Stimulated activated CD4-positive, alpha-beta T cell treated with anti-CD3 and anti-CD28 coated beads, Interleukin-1b, Interleukin-23, amount 100 ng/mL, for 4 hours (primary cell): Measurements from ENCODE around the gene APOBEC3B.
"Not testable (repeated sequence)": the region's sequence is repeated elsewhere in the genome, so short reads cannot be mapped to it uniquely, and the experiment has no call there.

Experiments used
- DNase-seq, 2 donors: peaks; one replicate each; pipeline ENCODE4 v3.0.0-alpha.2; 2020; ENCODE audit warnings: low read depth in 2 of 2

The APOBEC3B gene

GRCh38 chr22:38967451-38968450, 14.4 kb upstream of the APOBEC3B start:
- DNase-seq = no peak

- DNase-seq = no peak
Measured at GRCh38 chr22:38968801-38969200, 13.3 kb upstream of the APOBEC3B start.

GRCh38 chr22:38970551-38970950, 11.6 kb upstream of the APOBEC3B start:
- DNase-seq = no peak

- DNase-seq = no peak
Measured at GRCh38 chr22:38971202-38971601, 10.9 kb upstream of the APOBEC3B start.

DNA sequence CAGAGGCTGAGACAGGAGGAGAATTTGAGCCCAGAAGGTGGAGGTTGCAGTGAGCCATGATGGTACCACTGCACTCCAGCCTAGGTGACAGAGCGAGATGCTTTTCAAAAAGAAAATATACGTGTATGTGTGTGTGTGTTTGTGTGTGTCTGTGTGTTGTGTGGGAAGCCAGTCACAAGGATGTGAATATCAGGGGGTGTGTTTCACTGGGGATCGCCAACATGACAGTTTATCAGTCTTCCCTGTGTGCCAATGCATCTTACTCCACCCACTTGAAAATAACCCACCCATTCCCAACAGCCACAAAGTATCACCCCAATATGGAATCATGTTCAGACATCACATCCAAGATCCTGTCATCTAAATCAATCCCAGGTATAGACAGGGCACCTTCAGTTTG, 10.4 kb upstream of the APOBEC3B start:
- no peak for DNase-seq

GRCh38 chr22:38972558-38972957, 9.6 kb upstream of the APOBEC3B start:
- DNase-seq = no peak

DNA sequence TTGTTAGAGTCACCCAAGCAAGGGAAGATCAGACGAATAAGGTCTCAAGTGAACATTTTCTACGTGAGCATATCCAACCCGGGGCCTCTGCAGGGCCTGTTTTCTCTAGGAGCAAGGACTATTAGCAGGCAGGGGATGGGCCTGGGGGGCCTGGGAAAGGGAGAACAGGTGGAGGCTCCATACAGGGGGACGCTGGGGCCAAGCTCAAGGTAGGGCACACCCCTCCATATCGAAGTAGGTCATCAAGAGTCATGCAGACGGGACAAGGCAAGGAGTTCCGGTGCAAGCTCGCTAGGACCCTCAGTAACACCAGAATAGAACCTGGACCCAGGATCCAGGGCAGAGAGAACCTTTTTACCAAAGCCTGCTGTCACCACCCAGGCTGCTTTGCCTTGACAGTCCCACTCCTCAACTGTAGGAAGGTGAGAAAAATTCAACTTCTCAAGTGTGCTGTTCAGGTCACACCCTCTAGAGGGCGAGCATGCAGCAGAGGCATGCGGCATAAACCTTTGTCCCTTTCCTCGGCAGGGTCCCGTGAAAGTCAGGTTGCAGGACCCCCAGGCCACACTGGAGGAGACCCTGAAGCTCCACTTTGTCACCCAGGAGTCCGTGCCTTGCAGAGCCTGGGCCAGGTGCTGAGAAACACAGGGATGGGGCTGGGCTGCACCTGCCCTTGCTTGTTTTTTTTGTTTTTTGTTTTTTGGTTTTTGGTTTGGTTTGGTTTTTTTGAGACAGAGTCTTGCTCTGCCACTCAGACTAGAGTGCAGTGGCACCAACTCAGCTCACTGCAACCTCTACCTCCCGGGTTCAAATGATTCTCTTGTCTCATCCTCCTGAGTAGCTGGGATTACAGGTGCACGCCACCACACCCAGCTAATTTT, 8.6 kb upstream of the APOBEC3B start:
- peak; percentile 44 to 59 for DNase-seq

DNA sequence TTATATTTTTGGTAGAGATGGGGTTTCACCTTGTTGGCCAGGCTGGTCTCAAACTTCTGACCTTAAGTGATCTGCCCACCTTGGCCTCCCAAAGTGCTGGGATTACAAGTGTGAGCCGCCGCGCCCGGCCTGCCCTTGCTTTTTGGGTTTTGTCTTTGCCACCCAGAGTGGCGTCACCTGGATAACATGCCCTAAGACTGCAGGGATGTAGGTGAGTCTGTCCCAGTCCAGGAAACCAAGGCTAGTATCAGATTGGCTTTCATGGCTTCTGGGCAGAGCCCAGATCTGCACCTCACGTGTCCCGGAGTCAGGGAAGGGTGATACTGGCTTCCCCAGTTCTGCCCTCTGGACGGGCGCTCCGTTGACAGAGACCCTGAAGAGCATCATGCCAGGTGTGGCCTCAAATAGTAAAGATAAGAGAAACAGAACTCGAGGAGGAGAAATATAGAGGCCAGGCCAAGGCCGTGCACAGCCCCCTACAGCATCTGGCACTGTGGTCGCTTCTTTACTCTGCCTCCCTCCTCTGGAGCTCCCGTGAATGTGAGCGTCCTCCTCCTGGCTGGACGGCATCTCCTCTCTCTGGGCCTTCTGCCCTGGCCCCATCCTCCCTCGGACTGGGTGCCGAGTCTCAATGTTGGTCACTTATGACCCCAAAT, 7.8 kb upstream of the APOBEC3B start:
- no peak for DNase-seq

DNA sequence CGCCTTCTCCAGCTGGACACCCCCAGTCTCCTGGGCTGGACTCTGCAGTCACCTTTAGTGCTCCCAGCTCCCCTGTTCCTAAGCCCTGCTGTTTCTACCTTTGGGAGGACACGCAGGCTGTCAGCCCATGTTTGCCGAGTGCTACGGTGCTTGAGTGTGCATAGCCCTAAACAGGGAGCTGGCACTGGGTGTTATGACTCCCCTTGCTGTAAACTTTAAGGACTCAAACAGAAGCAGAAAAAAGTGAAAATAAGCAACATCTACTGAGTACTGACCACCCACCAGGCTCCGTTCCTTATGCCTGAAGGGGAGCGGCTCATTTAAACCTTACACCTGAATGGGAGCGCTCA, 7.3 kb upstream of the APOBEC3B start:
- no peak for DNase-seq

DNA sequence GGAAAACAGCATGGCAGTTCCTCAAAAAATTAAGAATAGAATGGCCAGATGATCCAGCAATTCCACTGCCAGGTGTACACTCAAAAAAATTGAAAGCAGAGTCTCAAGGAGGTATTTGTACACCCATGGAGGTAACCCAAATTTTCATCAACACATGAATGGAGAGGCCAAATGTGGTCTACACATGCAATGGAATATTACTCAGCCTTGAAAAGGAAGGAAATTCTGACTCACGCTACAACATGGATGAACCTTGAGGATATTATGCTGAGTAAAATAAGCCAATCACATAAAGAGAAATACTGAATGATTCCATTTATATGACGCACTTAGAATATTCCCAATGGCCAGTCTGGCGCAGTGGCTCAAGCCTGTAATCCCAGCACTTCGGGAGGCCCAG, 4.9 kb upstream of the APOBEC3B start:
- not testable (repeated sequence) for DNase-seq

DNA sequence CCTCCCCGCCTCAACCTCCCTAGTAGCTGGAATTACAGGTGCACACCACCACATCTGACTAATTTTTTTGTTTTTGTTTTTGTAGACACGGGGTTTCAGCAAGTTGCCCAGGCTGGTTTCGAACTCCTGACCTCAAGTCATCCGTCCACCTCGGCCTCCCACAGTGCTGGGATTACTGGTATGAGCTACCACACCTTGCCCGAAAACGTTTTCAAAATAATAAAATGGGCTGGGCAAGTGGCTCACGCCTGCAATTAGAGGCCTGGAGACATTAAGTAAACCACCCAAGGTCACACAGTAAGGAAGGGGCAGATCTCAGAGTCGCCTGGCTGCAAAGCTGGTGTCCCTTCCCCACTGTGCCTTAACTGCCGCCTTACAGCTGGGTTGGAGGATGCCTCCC, 1.6 kb upstream of the APOBEC3B start:
- not testable (repeated sequence) for DNase-seq

- DNase-seq = no peak
Measured at GRCh38 chr22:38981005-38981991, 849 bp upstream of the APOBEC3B start.

DNA sequence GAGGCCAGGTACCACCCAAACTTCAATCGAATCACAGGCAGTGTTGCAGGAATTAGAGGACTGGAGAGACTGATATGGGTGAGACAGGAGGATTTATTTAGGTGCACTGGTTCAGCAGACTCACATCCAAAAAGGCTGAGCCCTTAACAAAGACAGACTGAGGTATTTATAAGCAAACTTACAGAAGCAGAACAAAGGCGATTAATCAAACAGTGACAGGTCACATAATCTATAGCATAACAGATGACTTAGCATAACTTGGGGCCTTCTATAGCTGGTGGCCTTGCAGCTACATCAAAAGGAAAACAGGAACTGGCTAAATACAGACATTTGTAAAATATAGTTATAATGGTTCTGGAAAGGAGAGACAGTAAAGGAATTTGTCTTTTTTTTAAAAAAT, 2.1 kb downstream of the APOBEC3B start:
- DNase-seq = no peak

- peak; percentile 64 to 72 for DNase-seq
Measured at GRCh38 chr22:38984784-38985757, 2.9 kb downstream of the APOBEC3B start.

GRCh38 chr22:38986629-38987028, 4.5 kb downstream of the APOBEC3B start:
- DNase-seq = no peak

- no peak for DNase-seq
Measured at GRCh38 chr22:38987171-38987895, 5.2 kb downstream of the APOBEC3B start.

DNA sequence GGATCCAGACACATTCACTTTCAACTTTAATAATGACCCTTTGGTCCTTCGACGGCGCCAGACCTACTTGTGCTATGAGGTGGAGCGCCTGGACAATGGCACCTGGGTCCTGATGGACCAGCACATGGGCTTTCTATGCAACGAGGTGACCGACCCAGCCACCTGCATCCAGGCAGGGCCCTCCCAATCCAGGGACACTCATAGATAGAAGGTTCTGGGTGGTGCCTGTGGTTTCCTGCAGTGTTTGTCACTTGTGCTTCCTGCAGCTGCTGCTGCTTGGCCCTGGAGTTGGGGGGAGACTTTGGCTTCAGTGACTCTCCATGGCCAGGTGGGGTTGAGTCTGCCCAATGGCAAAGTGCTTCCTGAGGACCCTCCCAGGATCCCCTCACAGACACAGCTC, 7.3 kb downstream of the APOBEC3B start:
- DNase-seq = no peak

- DNase-seq = not testable (repeated sequence)
Measured at GRCh38 chr22:38992871-38993371, 10.8 kb downstream of the APOBEC3B start.

DNA sequence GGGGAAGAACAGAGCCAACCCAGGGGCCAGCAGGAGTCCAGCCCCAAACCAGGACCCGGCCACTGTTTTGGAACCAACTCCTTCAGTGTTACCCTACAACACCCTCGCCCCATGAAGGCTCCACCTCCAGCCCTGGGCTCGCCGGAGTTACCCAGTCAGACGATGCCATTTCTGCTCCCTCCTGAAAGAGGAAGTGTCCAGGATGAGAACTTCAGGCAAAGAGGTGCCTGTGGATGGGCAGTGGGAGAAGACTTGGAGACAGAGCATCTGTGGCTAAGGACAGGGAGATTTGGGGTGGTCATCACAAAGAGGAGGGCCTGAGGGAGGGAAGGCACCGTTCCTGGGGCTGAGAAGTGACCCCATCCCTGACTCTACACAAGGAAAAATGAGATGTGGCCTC, 14.0 kb downstream of the APOBEC3B start:
- DNase-seq = no peak
